DMS 273 (cell line): ENCODE results near the gene ANO6.
"Not testable (repeated sequence)": the region's sequence is repeated elsewhere in the genome, so short reads cannot be mapped to it uniquely, and the experiment has no call there.

Experiments
- DNase-seq: peaks from one replicate; lab custom pipeline; 2025; ENCODE audit not compliant: unreplicated experiment; lab: John Stamatoyannopoulos, UW

ANO6 gene, protein sequence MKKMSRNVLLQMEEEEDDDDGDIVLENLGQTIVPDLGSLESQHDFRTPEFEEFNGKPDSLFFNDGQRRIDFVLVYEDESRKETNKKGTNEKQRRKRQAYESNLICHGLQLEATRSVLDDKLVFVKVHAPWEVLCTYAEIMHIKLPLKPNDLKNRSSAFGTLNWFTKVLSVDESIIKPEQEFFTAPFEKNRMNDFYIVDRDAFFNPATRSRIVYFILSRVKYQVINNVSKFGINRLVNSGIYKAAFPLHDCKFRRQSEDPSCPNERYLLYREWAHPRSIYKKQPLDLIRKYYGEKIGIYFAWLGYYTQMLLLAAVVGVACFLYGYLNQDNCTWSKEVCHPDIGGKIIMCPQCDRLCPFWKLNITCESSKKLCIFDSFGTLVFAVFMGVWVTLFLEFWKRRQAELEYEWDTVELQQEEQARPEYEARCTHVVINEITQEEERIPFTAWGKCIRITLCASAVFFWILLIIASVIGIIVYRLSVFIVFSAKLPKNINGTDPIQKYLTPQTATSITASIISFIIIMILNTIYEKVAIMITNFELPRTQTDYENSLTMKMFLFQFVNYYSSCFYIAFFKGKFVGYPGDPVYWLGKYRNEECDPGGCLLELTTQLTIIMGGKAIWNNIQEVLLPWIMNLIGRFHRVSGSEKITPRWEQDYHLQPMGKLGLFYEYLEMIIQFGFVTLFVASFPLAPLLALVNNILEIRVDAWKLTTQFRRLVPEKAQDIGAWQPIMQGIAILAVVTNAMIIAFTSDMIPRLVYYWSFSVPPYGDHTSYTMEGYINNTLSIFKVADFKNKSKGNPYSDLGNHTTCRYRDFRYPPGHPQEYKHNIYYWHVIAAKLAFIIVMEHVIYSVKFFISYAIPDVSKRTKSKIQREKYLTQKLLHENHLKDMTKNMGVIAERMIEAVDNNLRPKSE

DNA sequence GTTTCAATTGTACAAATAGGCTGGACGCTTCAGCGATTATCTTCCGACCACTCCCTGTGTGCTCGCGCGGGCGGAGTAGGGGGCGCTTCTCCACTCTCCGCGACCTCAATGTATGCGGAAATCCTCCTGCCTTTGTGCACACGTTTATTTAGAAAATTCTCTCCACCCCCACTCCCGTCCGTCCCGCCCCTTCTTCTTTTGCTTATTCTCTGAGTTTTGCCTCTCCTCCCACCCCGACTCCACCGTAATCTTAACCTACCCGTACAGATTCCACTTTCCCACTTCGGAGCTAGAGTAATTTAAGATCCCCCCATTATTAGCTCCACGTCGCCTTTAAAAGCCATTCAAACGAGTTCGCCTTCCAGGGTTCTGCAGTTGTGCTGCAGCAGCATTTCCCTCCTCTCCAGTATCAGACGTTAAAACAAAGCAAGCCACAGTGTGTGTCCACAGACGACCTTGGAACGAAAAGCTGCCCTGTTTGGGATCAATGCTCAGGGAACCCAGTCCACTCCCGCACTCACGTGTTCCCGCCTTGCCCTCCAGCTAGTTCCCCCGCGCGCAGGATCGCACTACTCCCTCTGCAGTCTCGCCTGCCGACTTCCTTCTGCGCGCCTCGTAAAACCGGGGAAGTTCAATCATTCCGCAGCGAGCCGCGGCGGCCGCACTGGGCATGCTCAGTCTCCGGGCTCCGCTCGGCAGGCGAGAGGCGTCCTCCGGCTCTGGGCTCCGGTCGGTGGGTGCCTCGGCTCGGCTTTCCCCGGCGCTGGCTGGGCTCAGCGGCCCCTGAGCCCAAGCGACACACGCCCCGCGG is at the start of gene ANO6:
Gene ANO6 (plus strand): TSS at position 677 of the 811 bp plus-strand sequence. CDS start 227 bp downstream, outside the sequence.
- DNase-seq: peak; percentile 91

DNA sequence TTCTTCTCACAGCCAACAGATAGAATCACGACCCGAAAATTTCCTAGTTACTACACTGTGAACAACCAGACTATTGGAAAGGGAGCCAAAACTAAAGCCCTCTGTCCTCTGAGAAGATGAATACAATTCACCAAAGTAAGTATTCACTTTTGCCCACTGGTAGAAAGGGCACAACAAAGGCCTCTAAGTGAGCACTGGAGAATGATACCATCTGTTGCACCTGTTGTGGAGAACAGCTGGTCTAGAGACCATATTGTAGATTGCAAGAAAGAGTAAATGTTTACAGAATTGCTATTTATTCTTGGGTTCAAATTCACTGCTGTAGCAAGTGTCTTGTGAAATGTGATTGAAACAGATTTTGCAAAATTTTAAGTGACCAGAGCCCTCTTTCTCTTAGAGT is 46.9 kb upstream of the ANO6 start:
- peak; percentile 29 for DNase-seq

DNA sequence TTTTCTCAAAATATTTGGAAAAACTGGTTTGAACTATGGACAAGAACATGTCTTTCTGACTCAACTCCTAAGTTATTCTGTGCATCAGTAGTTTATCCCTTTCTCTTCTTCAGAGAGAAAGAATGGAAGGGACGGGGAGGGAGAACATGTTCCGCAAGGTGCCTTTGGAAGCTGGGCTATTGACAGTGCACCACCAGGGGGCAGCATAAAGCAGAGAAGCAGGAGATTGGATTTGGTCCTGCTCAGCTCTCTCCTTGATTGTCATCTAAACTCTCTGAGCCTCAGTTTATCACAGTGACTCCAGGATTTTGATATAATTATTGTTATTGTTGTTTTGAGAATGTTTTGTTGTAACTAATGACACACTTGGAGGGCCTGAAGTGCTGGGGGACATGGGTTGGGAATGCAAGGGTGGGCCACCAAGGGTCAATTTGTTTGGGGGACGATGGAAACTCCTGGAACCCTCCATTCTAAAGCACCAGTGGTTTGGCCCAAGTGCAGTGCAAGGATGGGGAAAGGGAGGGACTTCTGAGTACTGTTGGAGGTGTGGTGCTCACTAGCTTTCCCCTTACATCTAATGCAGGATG is 45.3 kb upstream of the ANO6 start:
- DNase-seq: peak; percentile 82

DNA sequence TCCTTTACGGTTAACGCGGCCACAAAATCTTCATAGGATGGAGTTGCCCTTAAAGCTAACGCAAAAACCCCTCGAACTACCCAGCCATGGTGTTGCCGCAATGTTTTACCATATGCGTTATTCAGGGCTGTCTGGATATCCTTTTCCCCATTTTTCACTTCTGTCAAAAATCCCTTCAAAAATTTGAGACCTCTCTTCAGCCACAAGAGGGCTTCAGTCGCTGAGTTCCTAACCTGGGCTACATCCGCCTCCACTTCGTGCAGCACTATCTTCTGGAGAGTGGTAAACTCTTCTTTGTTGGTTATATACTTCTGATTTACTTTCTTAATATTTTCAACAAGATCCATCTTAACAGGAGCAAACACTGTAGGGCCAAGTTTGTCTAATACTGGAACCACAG is 42.6 kb upstream of the ANO6 start:
- not testable (repeated sequence) for DNase-seq

DNA sequence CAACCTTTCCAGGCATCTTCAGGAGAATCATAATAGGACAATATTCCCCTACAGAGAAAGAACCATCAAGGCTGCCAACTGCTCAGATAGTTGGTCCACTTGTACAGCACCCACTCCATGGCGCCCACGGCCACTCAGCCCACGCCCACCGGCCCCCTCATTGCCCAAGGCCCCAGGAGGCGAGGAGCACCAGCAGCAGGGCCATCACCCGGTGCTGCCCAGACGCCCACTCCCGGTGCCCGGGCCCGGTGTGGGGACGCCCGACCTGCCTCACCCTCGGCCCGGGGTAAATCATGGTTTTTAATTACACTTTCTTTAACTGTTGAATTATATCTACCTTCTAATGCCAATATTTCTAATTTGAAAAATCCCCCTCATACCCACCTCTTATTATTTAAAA is 41.3 kb upstream of the ANO6 start:
- no peak for DNase-seq

DNA sequence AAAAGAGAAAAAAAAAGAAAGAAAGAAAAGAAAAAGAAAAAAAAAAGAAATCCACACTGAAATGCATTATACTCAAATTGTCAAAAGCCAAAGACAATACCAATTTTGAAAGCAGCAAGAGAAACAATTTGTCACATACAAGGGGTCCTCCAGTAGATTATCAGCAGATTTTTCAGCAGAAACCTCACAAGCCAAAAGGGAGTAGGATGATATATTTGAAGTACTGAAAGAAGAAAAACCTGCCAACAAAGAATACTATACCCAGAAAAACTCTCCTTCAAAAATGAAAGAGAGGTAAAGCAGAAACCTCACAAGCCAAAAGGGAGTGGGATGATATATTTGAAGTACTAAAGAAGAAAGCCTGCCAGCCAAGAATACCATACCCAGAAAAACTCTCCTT is 37.1 kb upstream of the ANO6 start:
- DNase-seq: no peak

DNA sequence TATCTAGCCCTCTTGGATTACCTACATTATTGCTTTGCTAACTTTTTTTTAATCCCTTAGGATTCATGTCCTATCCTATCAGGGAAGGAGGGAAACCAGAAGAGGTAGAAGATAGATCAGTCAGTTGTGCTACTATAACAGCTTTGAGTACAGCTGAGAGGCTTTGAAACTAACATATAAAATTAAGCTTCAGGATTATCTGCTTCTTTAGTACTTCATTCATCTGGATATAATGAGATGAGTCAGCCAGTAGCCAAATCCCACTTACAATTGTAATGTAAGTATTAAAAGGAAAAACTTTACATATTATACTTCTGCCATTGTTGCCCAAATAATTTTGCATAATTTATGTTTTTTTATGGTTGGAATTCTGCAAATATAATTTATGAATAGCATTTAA is 33.4 kb upstream of the ANO6 start:
- DNase-seq: no peak

DNA sequence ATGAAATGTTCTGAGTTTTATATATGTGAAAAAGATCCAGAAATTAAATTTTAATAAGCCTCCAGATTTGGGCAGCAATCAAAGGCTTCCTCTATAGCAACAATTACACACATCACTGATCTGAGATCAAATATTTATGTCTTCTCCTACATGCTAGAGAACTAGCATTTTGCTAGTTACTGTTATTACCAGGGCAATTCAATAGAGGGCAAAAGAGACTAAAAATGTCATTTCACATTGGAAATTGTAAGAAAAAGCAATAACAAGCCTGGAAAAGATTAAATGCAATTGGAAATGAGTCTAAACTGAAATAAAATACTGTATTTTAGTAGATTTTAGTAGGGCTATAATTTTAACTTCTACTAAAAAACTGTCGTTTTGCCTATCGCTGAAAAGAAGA is 32.6 kb upstream of the ANO6 start:
- DNase-seq: no peak

DNA sequence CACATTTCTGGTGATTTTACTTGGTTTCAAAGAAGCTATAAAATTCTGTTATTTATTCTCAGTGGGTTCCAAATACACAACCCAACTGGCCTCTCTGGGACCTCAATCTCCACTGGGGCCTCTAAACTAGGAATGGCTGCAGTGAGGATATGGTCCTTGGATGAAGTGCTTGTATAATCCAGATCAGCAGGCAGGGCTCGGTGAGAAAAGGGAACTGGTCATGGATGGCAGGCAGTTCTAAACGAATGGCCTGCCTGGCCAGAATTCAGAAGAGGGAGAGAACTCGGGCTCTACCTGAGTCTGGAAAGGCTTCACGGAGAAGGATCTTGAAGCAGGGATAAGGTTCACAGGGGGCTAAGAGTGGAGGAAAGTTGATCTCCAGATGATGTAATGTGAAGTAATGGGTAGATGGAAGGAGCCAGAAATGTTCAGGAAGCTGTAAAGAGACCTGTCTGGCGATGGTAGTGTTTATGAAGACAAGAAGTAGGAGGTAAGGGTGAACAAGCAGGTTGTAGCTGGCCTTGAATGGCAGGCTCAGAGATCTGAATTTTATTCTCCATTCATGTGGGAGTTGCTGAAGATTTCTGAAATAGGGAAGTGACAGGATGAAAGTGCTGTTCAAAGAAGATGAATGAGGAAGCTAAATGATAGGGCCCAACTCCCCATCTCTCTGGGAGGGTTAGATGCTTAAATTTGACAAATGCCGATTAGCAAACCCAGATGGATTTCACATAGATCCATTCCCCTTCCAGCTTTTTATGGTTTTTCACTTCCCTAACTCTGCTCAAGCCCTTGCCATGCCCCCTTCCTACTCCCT is 31.5 kb upstream of the ANO6 start:
- DNase-seq: no peak

DNA sequence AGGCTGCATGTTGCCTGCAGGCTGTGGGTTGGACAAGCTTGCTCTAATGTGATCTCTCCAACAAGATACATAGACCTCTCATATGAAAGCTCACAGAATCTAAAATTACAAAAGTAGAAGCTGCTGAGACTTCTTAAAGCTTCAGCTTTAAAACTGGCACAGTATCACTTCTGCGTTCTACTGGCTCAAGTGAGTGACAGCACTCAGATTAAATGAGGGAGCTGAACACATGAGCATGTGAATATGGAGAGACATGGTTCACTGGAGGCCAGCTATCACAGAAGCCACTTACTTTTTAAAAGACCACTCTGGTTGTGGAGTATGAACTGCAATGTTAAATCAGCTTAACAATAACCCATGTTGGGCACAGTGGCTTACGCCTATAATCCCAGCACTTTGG is 29.1 kb upstream of the ANO6 start:
- no peak for DNase-seq

DNA sequence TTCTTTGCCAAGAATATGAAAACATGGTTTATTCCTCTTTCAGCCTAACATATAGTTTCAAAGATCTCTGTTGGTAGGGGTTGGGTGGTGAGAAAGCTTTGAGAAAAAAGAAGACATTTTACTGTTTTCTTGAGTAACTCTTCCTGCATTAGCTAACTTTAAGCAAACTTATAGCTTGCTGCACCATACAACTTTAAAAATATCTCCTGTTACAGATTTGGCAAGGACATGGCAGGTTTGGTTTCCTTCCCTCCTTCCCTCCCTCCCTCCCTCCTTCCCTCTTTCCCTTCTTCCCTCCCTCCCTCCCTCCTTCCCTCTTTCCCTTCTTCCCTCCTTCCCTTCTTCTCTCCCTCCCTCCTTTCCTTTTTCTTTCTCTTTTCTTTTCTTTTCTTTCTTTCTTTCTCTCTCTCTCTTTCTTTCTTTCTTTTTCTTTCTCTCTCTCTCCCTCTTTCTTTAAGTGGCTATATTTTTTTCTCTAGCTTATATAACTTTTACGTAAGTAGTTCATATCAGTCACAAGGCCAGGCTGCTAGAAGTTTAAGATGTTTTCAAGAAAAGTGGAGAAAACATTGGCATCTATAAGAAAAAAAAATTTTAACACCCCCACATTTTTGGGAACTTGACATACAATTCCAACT is 26.0 kb upstream of the ANO6 start:
- no peak for DNase-seq

DNA sequence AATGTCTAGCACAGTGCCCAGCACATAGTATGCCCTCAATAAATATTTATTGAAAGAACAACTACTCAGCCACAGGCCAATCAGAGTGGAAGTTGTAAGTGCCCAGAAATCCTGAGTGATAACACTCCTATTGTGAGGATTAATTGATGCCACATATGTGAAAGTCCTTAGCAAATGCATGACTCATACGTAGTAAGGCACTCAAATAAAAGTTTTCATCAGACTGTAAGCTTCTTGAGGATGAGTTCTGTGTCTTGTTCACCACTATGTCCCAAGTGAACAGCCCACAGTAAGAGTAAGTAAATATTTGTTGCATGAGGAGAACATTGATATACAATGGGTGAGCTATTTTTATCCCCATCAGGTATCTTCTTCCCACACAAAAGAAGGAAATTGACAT is 24.7 kb upstream of the ANO6 start:
- no peak for DNase-seq

DNA sequence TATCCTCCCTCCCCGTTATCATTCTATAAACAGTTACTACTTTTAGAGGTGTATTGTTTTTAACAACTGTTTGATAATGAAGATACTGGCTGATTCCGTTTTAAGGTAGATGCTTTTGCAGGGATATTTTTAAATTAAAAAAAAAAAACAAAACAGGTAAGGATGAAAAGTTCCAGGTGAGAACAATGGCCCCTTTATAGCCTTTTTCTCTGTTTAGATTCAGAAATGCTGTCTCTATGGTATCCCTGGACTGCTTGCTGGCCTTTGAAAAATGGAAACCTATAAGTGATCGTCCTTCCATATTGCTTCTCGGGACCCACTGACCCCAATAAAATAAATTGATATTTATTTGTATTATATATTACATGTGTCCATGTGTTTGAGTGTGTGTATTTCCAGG is 23.2 kb upstream of the ANO6 start:
- no peak for DNase-seq

DNA sequence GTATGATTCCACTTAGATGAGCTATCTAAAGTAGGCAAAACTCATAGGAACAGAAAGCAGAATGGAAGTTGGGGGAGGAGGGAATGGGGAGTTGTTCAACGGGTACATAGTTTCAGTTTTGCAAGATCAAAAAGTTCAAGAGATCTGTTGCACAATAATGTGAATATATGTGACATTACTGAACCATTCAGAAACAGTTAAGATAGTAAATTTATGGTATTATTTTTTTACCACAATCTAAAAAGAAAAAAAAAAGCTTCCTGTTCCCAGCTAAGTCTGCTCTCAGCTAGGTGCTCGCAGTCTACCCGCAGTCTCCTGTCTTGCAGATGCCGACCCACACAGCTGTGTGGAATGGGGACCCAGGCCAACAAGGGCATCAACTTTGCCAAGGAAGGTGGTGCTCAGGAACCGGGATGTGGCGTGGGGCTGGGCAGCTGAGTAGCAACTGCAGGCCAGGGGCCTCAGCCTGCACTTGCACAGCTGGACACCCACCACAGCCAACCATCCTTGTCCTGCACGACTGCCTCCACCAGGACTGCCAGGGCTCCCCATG is 15.3 kb upstream of the ANO6 start:
- DNase-seq: no peak

DNA sequence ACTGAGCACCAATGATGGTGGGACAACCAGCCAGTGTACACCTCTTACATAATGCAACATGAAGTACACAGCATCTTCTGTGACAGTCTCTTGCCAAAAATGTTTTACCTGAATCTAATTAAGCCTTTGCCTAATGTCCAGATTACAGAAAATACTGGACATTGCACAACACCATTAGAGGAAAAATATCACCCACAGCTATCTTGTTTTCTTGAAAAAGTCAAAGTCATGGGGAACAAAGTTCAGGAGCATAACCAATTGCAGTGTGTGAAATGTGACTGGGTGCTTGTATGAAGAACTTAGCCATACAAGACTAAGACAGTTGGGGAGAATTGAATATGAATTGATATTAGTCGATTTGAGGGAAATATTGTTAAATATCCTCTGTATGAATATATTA is 12.1 kb upstream of the ANO6 start:
- DNase-seq: no peak

DNA sequence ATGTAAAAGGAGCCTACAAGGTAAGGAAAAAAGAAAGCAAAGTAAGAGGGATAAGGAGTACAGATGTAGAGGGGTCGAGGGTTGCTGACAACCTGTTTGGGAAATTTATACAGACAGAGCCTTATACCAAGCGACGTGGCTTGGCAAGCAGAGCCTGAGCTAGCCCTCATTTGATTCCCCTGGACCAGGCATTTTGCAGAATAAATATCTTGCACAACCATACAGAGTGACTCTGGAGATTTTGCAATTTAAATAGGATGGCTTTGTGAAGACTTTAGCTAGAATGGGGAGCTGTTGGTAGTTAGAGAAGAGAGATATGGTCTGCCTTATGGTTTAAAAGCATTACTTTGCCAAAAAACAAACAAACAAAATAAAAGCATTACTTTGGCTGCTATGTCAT is 11.1 kb upstream of the ANO6 start:
- no peak for DNase-seq

DNA sequence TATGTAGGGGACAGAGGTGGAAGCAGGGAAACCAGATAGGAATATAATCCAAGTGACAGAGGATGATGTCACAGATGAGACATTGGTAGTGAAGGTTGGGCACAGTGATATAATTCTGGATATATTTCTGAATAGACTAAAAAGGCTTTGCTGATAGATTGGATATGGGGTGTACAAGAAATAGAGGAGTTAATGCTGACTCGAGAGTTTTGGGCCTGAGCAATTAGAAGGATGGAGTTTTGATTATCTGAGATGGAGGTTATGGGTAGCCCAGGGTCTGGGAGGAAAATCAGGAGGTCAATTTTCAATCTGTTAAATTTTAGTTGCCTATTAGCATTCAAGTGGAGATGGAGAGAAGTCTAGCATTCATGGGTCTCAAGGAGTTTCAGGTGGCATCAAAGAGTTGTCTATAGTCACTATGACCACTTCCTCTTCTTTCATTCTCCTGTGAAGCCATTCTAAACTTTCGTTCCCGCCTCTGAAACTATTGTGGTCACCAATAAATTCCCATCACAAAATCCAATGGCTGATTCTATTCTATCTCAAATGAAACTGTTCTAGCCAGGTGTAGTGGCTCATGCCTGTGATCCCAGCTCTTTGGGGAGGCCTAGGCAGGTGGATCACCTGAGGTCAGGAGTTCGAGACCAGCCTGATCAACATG is 10.6 kb upstream of the ANO6 start:
- DNase-seq: no peak

DNA sequence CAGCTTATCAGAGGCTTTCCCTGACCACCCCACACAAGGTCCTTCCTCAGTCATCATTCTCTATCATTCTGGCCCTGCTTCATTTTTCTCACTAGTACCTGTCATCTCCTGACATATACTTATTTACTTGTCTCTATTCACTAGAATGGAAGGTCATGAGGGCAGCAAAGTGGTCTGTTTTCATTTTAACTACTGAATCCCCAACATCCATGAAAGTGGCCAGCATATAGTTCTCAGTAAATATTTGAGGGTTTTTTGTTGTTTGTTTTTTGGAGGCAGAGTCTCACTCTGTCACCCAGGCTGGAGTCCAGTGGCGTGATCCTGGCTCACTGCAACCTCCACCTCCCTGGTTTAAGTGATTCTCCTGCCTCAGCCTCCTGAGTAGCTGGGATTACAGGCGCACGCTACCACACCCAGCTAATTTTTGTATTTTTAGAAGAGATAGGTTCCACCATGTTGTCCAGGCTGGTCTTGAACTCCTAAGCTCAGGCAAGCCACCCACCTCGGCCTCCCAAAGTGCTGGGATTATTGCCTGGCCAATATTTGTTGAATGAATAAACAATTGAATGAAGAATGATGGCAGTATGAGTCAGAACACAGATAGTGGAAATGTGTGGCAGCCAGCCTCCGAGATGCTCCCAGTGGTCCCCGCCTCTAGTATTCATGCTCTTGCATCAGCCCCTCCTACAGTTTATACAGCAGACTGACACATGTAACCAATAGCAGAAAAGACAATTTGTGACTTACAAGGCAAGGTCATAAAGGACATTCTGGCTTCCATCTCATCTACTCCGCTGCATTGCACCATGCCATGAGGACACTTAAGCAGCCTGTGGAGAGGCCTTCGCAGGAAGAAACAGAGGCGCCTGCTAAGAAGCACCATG is 7.0 kb upstream of the ANO6 start:
- DNase-seq: no peak
